Measurements from ENCODE around the gene ATR.

Gene ATR

DNA sequence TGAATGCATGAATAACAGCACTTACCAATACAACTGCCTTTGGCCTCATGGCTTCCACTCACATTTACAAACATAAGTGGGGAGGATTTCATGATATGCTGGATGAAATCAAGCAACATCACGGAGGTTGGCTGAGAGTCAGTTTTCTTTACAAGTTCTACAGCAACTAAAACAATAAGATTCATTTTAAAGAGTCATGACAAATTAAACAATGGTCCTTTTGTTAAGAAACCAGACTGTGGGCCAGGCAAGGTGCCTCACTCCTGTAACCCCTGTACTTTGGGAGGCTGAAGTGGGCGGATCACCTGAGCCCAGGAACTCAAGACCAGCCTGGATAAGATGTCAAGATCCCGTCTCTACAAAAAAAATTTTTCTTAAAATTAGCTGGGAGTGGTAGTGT, 12.4 kb downstream of the ATR start:
- no peak overlapping the region for H3K27ac ChIP-seq (ENCODE audit: extremely low read depth, low read depth, low read length)
- H3K4me1 ChIP-seq (ENCODE audit: control insufficient read depth, insufficient read depth, low read length) = no peaks in the 10 kb centered on the region
- POLR2A ChIA-PET = no interaction called here
- no peak overlapping the region for H3K4me3 ChIP-seq (ENCODE audit: low read depth, low read length)
- CTCF ChIA-PET = no interaction called here
- peaks cover 5 to 39% of the 10 kb centered on the region in 2 experiments; a peak in 2 of 3 replicates for H3K36me3 ChIP-seq (ENCODE audit: control insufficient read depth in 2 of 2, insufficient read depth in 1 of 2, low read length in 2 of 2)
- no peaks in the 10 kb centered on the region for H3K9me3 ChIP-seq (ENCODE audit: control insufficient read depth, insufficient read depth, low read depth, low read length)
- TF ChIP-seq ZBTB17 (tag by site-specific recombination; IDR thresholded peaks at IDR 0.05) (no peak), ZNF311 (tag by site-specific recombination; IDR thresholded peaks at IDR 0.05; ENCODE audit: borderline replicate concordance) (no peak), ZNF266 (tag by site-specific recombination; IDR thresholded peaks at IDR 0.05; ENCODE audit: low read depth) (no peak), ZNF555 (tag by site-specific recombination; conservative IDR thresholded peaks at IDR 0.05) (no peak), ZNF610 (tag by site-specific recombination; IDR thresholded peaks at IDR 0.05; ENCODE audit: borderline replicate concordance) (no peak), ZBTB21 (tag by site-specific recombination; IDR thresholded peaks at IDR 0.05) (no peak), ZNF112 (tag by site-specific recombination; IDR thresholded peaks at IDR 0.05) (no peak)
- TF ChIP-seq, protein P1, sequence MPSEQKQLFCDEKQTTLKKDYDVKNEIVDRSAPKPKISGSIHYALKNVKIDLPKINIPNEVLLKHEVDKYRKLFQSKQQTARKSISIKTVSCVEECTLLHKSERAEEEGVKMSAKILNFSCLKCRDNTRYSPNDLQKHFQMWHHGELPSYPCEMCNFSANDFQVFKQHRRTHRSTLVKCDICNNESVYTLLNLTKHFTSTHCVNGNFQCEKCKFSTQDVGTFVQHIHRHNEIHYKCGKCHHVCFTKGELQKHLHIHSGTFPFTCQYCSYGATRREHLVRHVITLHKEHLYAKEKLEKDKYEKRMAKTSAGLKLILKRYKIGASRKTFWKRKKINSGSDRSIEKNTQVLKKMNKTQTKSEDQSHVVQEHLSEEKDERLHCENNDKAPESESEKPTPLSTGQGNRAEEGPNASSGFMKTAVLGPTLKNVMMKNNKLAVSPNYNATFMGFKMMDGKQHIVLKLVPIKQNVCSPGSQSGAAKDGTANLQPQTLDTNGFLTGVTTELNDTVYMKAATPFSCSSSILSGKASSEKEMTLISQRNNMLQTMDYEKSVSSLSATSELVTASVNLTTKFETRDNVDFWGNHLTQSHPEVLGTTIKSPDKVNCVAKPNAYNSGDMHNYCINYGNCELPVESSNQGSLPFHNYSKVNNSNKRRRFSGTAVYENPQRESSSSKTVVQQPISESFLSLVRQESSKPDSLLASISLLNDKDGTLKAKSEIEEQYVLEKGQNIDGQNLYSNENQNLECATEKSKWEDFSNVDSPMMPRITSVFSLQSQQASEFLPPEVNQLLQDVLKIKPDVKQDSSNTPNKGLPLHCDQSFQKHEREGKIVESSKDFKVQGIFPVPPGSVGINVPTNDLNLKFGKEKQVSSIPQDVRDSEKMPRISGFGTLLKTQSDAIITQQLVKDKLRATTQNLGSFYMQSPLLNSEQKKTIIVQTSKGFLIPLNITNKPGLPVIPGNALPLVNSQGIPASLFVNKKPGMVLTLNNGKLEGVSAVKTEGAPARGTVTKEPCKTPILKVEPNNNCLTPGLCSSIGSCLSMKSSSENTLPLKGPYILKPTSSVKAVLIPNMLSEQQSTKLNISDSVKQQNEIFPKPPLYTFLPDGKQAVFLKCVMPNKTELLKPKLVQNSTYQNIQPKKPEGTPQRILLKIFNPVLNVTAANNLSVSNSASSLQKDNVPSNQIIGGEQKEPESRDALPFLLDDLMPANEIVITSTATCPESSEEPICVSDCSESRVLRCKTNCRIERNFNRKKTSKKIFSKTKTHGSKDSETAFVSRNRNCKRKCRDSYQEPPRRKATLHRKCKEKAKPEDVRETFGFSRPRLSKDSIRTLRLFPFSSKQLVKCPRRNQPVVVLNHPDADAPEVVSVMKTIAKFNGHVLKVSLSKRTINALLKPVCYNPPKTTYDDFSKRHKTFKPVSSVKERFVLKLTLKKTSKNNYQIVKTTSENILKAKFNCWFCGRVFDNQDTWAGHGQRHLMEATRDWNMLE (tag by site-specific recombination; conservative IDR thresholded peaks at IDR 0.05; ENCODE audit: low read depth) = no peak
- TF ChIP-seq, protein P2, sequence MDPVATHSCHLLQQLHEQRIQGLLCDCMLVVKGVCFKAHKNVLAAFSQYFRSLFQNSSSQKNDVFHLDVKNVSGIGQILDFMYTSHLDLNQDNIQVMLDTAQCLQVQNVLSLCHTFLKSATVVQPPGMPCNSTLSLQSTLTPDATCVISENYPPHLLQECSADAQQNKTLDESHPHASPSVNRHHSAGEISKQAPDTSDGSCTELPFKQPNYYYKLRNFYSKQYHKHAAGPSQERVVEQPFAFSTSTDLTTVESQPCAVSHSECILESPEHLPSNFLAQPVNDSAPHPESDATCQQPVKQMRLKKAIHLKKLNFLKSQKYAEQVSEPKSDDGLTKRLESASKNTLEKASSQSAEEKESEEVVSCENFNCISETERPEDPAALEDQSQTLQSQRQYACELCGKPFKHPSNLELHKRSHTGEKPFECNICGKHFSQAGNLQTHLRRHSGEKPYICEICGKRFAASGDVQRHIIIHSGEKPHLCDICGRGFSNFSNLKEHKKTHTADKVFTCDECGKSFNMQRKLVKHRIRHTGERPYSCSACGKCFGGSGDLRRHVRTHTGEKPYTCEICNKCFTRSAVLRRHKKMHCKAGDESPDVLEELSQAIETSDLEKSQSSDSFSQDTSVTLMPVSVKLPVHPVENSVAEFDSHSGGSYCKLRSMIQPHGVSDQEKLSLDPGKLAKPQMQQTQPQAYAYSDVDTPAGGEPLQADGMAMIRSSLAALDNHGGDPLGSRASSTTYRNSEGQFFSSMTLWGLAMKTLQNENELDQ (tag by site-specific recombination; IDR thresholded peaks at IDR 0.05; ENCODE audit: low read depth) = no peak

DNA sequence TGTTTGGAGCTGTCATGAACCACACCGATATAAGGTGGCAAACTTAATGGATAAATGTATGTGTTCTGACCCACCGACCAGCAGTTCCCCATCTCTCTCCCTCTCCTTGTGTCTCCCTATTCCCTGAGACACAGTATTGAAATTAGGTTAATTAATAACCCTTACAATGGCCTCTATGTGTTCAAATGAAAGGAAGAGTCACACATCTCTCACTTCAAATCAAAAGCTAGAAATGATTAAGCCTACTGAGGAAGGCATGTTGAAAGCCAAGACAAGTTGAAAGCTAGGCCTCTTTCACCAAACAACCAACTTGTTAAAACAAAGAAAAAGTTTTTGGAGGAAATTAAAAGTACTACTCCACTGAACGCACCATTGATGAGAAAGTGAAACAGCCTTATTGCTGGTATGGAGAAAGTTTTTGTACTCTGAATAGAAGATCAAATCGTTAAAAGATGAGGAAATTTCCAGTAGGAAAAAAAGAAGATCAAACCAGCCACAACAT, 15.0 kb downstream of the ATR start:
- Histone ChIP-seq H3K9me3 (ENCODE audit: control insufficient read depth, insufficient read depth, low read depth, low read length) (no peaks in the 10 kb centered on the region), H3K4me1 (ENCODE audit: control insufficient read depth, insufficient read depth, low read length) (no peaks in the 10 kb centered on the region), H3K36me3 (ENCODE audit: control insufficient read depth in 2 of 2, insufficient read depth in 1 of 2, low read length in 2 of 2) (peaks cover 5 to 56% of the 10 kb centered on the region in 2 experiments; a peak in 2 of 3 replicates), H3K27ac (ENCODE audit: extremely low read depth, low read depth, low read length) (no peak overlapping the region), H3K4me3 (ENCODE audit: low read depth, low read length) (no peak overlapping the region)
- no peak for TF ChIP-seq ZNF670 (tag by site-specific recombination; IDR thresholded peaks at IDR 0.05; ENCODE audit: low read depth)
- no peak for TF ChIP-seq EGR2 (tag by site-specific recombination; IDR thresholded peaks at IDR 0.05; ENCODE audit: low read depth)
- TF ChIP-seq, protein P3, sequence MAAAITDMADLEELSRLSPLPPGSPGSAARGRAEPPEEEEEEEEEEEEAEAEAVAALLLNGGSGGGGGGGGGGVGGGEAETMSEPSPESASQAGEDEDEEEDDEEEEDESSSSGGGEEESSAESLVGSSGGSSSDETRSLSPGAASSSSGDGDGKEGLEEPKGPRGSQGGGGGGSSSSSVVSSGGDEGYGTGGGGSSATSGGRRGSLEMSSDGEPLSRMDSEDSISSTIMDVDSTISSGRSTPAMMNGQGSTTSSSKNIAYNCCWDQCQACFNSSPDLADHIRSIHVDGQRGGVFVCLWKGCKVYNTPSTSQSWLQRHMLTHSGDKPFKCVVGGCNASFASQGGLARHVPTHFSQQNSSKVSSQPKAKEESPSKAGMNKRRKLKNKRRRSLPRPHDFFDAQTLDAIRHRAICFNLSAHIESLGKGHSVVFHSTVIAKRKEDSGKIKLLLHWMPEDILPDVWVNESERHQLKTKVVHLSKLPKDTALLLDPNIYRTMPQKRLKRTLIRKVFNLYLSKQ (tag by site-specific recombination; IDR thresholded peaks at IDR 0.05; ENCODE audit: borderline replicate concordance) = no peak
- ChIA-PET CTCF (interaction anchor here (0.6 kb wide), 1 partner anchor 423 kb away, joined by 4 read pairs; no protein-coding TSS in a partner anchor), POLR2A (no interaction called here)

DNA sequence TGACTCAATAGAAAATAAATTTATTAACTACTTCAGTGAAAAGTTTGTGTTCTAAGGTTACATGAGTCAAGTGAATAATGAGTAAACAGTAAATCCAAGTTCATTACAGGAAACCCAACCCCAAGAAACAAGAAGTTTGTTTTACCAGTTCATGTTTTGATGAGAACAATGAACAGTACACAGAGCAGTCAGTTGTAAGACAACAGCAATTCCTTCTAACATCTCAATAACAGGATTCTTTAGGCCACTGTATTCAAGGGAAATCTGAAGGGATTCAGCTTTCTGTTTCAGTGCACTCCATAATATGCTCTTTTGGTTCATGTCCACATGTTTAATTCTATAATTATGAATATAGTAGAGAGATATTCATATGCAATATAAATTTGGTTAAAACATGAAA, 18.4 kb downstream of the ATR start:
- CTCF ChIA-PET = no interaction called here
- TF ChIP-seq ZBTB48 (tag by site-specific recombination; IDR thresholded peaks at IDR 0.05) (no peak), ZNF561 (tag by site-specific recombination; IDR thresholded peaks at IDR 0.05; ENCODE audit: borderline replicate concordance) (no peak), ZNF626 (tag by site-specific recombination; IDR thresholded peaks at IDR 0.05) (no peak), ZNF426 (tag by site-specific recombination; IDR thresholded peaks at IDR 0.05) (no peak)
- TF ChIP-seq, protein P4, sequence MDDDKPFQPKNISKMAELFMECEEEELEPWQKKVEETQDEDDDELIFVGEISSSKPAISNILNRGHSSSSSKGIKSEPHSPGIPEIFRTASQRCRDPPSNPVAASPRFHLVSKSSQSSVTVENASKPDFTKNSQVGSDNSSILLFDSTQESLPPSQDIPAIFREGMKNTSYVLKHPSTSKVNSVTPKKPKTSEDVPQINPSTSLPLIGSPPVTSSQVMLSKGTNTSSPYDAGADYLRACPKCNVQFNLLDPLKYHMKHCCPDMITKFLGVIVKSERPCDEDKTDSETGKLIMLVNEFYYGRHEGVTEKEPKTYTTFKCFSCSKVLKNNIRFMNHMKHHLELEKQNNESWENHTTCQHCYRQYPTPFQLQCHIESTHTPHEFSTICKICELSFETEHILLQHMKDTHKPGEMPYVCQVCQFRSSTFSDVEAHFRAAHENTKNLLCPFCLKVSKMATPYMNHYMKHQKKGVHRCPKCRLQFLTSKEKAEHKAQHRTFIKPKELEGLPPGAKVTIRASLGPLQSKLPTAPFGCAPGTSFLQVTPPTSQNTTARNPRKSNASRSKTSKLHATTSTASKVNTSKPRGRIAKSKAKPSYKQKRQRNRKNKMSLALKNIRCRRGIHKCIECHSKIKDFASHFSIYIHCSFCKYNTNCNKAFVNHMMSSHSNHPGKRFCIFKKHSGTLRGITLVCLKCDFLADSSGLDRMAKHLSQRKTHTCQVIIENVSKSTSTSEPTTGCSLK (tag by site-specific recombination; IDR thresholded peaks at IDR 0.05) = no peak
- TF ChIP-seq, protein P5, sequence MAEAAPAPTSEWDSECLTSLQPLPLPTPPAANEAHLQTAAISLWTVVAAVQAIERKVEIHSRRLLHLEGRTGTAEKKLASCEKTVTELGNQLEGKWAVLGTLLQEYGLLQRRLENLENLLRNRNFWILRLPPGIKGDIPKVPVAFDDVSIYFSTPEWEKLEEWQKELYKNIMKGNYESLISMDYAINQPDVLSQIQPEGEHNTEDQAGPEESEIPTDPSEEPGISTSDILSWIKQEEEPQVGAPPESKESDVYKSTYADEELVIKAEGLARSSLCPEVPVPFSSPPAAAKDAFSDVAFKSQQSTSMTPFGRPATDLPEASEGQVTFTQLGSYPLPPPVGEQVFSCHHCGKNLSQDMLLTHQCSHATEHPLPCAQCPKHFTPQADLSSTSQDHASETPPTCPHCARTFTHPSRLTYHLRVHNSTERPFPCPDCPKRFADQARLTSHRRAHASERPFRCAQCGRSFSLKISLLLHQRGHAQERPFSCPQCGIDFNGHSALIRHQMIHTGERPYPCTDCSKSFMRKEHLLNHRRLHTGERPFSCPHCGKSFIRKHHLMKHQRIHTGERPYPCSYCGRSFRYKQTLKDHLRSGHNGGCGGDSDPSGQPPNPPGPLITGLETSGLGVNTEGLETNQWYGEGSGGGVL (tag by site-specific recombination; IDR thresholded peaks at IDR 0.05) = no peak

More for the DNA sequence above, 18.4 kb downstream of the ATR start:
- Histone ChIP-seq H3K4me3 (ENCODE audit: low read depth, low read length) (no peak overlapping the region), H3K9me3 (ENCODE audit: control insufficient read depth, insufficient read depth, low read depth, low read length) (no peaks in the 10 kb centered on the region), H3K27ac (ENCODE audit: extremely low read depth, low read depth, low read length) (no peak overlapping the region), H3K36me3 (ENCODE audit: control insufficient read depth in 2 of 2, insufficient read depth in 1 of 2, low read length in 2 of 2) (peaks cover 5 to 69% of the 10 kb centered on the region in 2 experiments; a peak in 2 of 3 replicates), H3K4me1 (ENCODE audit: control insufficient read depth, insufficient read depth, low read length) (no peaks in the 10 kb centered on the region)
- POLR2A ChIA-PET = no interaction called here

Measured in HEK293 (cell line).